Upper lobe of left lung (tissue), 6 donors: ENCODE data around the gene BGN. TPM values are rescaled to one million over a fixed set of nuclear protein-coding genes. Genes with fewer than 3 reads are reported as not detected.
A peak's percentile ranks its signal among the peaks of the same experiment; 100 is the strongest.

Experiments used
- ATAC-seq, 2 donors: fragments of 200-7000 bp; cut with Tn5 transposase; one replicate each; pipeline ENCODE4 v1.9.1; 2022; ENCODE audit warnings: mild to moderate bottlenecking in 2 of 2, moderate library complexity in 2 of 2; ENCODE audit not compliant: low FRiP score in 2 of 2
- DNase-seq, 2 donors: peaks; one replicate each; pipeline ENCODE4 v3.0.0-alpha.2; 2019 to 2020
- H3K27ac ChIP-seq, 4 donors: fragments of 200-600 bp; sonication (generic); one replicate each; pipeline ENCODE4 v1.5.1; 2016 to 2019
- H3K27me3 ChIP-seq, 4 donors: fragments of 200-600 bp; sonication (generic); one replicate each; pipeline ENCODE4 v1.5.1; 2017 to 2019
- H3K36me3 ChIP-seq, 4 donors: fragments of 200-600 bp; sonication (generic); one replicate each; pipeline ENCODE4 v1.5.1; 2016 to 2019
- H3K4me1 ChIP-seq, 4 donors: fragments of 200-600 bp; sonication (generic); one replicate each; pipeline ENCODE4 v1.5.1; 2018 to 2019
- H3K4me3 ChIP-seq, 4 donors: fragments of 200-600 bp; sonication (generic); one replicate each; pipeline ENCODE4 v1.5.1; 2017 to 2019; ENCODE audit warnings: mild to moderate bottlenecking in 2 of 4, moderate library complexity in 1 of 4
- H3K9me3 ChIP-seq, 4 donors: fragments of 200-600 bp; sonication (generic); one replicate each; pipeline ENCODE4 v1.5.1; 2018 to 2019
- EP300 ChIP-seq, 4 donors: sonication (generic); formaldehyde crosslinking; IDR thresholded peaks; one replicate each; pipeline ENCODE4 v1.5.1; 2017; ENCODE audit warnings: antibody characterized with exemption in 4 of 4, control low read depth in 2 of 4
- POLR2A ChIP-seq, 4 donors: fragments of 450-650 bp; IDR thresholded peaks; one replicate each; pipeline ENCODE4 v1.5.1; 2016 to 2017; ENCODE audit warnings: antibody characterized with exemption in 4 of 4, mild to moderate bottlenecking in 2 of 4
- POLR2AphosphoS5 ChIP-seq, 2 donors: sonication (generic); formaldehyde crosslinking; IDR thresholded peaks; one replicate each; pipeline ENCODE4 v1.5.1; 2017; ENCODE audit warnings: antibody characterized with exemption in 2 of 2
- WGBS, 2 donors: methylation state at CpG; one replicate each; pipeline ENCODE4 v1.1.5; 2017 to 2018; 5-methylcytosine and 5-hydroxymethylcytosine counted together
- total RNA-seq, 6 donors: library from RNA; depleted of rRNA in 4 of 6; stranded (reverse); fragments of >200 nt in 4 of 6; gene quantifications; one replicate each; pipeline versions ENCODE4 v1.1.0 to v1.2.1, GENCODE V29; 2016 to 2021
- TF ChIP-seq, protein P1 (sequence below), 6 experiments: fragments of 450-650 bp in 4 of 6; fragments of 200-600 bp in 2 of 6; sonication (generic) in 2 of 6; IDR thresholded peaks; one replicate each; pipeline ENCODE4 v1.5.1; 2016 to 2019; ENCODE audit warnings: antibody characterized with exemption in 6 of 6
- donor health status: DM: no; HTN: no; CAD: no; lungs with moderate emphysema.
- donor health status: DM: no; HTN: yes; CAD: no; lungs with severe emphysema.

BGN gene
- total RNA-seq, 6 donors from 2014 or later = 13.0 to 251 (median 86.3) TPM

DNA sequence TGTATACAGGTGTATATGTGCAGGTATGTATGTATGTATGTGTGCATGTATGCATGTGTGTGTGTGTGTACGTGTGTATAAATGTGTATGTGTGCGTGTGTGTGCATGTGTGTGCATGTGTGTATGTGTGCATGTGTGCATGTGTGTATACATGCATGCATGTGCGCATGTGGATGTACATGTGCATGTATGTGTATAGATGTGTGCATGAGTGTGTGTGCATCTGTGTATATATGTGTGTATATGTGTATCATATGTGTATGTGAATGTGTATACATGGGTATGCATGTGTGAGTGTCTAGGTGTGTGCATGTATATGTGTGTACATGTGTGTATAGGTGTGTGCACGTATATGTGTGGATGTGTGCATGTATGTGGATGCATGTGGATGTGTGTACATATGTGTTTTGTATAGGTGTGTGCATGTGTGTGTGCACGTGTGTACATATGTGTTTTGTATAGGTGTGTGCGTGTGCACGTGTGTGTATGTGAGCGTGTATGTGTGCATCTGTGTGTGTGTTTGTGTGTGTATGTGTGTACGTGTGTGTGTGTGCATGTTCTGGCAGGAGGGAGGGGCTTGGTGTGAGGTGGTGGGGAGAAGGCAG, 6.0 kb downstream of the BGN start:
- 90 to 99% methylated on average over 8 to 9 of the region's 9 CpGs for WGBS, 2 donors
- TF ChIP-seq POLR2A (IDR thresholded peaks at IDR 0.05) = no peak
- TF ChIP-seq POLR2AphosphoS5 (IDR thresholded peaks at IDR 0.05) = no peak
- no peak for TF ChIP-seq EP300 (IDR thresholded peaks at IDR 0.05)
- TF ChIP-seq, protein P1, sequence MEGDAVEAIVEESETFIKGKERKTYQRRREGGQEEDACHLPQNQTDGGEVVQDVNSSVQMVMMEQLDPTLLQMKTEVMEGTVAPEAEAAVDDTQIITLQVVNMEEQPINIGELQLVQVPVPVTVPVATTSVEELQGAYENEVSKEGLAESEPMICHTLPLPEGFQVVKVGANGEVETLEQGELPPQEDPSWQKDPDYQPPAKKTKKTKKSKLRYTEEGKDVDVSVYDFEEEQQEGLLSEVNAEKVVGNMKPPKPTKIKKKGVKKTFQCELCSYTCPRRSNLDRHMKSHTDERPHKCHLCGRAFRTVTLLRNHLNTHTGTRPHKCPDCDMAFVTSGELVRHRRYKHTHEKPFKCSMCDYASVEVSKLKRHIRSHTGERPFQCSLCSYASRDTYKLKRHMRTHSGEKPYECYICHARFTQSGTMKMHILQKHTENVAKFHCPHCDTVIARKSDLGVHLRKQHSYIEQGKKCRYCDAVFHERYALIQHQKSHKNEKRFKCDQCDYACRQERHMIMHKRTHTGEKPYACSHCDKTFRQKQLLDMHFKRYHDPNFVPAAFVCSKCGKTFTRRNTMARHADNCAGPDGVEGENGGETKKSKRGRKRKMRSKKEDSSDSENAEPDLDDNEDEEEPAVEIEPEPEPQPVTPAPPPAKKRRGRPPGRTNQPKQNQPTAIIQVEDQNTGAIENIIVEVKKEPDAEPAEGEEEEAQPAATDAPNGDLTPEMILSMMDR (IDR thresholded peaks at IDR 0.05) = no peak
- H3K27me3 ChIP-seq = no peaks in the 10 kb centered on the region

DNA sequence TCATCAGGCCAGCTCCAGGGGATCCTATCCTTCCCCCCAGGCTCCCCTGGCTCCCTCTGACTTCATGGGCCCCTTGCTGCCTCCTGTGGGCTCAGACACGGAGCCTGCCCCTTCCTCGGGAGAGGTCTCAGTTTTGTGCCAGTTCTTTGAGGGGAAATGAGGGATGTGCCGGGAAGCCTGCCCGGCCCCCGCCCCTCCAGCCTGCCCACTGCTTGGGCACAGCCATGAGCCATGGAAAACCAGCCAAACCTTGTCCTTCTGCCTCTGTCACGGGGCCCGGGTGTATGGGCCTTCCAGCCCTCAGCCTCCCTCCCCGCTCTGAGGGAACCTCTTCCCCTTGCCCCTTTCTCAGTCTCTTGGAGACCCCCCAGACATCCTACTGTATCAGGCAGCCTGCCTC, 6.8 kb downstream of the BGN start:
- 86 to 96% methylated on average over 6 to 8 of the region's 8 CpGs for WGBS, 2 donors
- H3K4me3 ChIP-seq = no peak overlapping the region
- TF ChIP-seq EP300 (IDR thresholded peaks at IDR 0.05) (no peak), POLR2AphosphoS5 (IDR thresholded peaks at IDR 0.05) (no peak), POLR2A (IDR thresholded peaks at IDR 0.05) (no peak)
- TF ChIP-seq, protein P1 (IDR thresholded peaks at IDR 0.05) = no peak
- DNase-seq (no peak), ATAC-seq (no peak)
- H3K9me3 ChIP-seq = no peaks in the 10 kb centered on the region
- H3K27me3 ChIP-seq = no peaks in the 10 kb centered on the region
- H3K27ac ChIP-seq = peak overlapping the region in 1 of 4 donors; percentile 42
- no peaks in the 10 kb centered on the region for H3K4me1 ChIP-seq
- H3K36me3 ChIP-seq = no peaks in the 10 kb centered on the region

More for the DNA sequence above, 6.0 kb downstream of the BGN start:
- H3K27ac ChIP-seq = no peak overlapping the region
- H3K4me3 ChIP-seq = no peak overlapping the region
- H3K36me3 ChIP-seq = no peaks in the 10 kb centered on the region
- DNase-seq = no peak
- no peaks in the 10 kb centered on the region for H3K9me3 ChIP-seq
- ATAC-seq = no peak
- no peaks in the 10 kb centered on the region for H3K4me1 ChIP-seq

DNA sequence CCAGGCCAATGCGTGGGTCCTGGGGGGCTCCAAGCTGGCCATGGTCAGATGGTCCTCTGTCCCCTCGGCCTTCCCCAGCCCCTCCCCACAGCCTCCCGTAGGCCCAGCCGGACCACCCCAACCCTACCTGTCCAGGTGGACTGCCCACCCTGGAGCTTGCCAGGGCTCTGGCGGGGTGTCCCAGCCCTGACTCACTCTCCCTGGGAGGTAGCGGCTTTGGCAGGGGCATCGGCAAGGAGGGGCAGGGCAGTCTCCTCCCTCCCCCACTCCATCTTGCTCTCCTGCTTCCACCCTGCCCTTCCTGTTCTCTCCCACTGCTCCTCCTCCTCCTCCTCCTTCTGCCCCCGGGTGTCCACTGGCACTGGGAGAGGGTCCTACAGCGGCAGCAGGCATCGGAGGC, 7.4 kb downstream of the BGN start:
- ATAC-seq (no peak), DNase-seq (peak in 1 of 2 donors; percentile 24)
- Histone ChIP-seq H3K27ac (peak overlapping the region in 1 of 4 donors; percentile 42), H3K27me3 (no peaks in the 10 kb centered on the region), H3K4me3 (no peak overlapping the region), H3K9me3 (no peaks in the 10 kb centered on the region), H3K36me3 (no peaks in the 10 kb centered on the region), H3K4me1 (peaks cover 0 to under 1% (median 0%) of the 10 kb centered on the region in 4 donors)
- WGBS, 2 donors = 63 to 82% methylated on average over 3 to 10 of the region's 10 CpGs
- TF ChIP-seq, protein P1 (IDR thresholded peaks at IDR 0.05) = no peak
- TF ChIP-seq EP300 (IDR thresholded peaks at IDR 0.05) (no peak), POLR2A (IDR thresholded peaks at IDR 0.05) (no peak), POLR2AphosphoS5 (IDR thresholded peaks at IDR 0.05) (no peak)

DNA sequence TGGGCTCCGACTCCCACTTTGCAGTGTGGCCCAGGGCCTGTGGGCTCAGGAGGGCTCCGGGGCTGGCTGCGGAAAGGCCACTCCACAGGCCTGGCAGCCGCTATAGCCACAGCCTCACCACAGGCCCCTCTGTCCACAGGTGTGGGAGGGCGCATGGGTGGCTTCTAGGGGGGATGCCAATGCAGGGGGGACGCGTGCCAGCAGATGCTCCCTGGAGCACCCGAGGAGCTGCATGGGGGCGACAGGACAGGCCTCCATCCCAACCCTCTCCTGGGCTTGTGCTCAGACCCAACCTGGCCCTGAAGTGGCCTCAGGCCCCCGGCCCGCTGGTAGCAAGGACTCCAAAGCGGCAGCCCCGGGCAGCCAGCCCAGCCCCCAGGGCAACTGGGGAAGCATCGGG, 8.0 kb downstream of the BGN start:
- Histone ChIP-seq H3K4me3 (no peak overlapping the region), H3K36me3 (no peaks in the 10 kb centered on the region), H3K27me3 (no peaks in the 10 kb centered on the region), H3K27ac (no peak overlapping the region), H3K4me1 (peaks cover 0 to 5% (median 0%) of the 10 kb centered on the region in 4 donors), H3K9me3 (no peaks in the 10 kb centered on the region)
- ATAC-seq = no peak
- DNase-seq = peak in 1 of 2 donors; percentile 50
- TF ChIP-seq POLR2AphosphoS5 (IDR thresholded peaks at IDR 0.05) = no peak
- no peak for TF ChIP-seq POLR2A (IDR thresholded peaks at IDR 0.05)
- no peak for TF ChIP-seq EP300 (IDR thresholded peaks at IDR 0.05)
- TF ChIP-seq, protein P1 (IDR thresholded peaks at IDR 0.05) = no peak
- 85 to 100% methylated on average over 2 to 10 of the region's 14 CpGs for WGBS, 2 donors
